Glomerular visceral epithelial cell (primary cell): ENCODE data around the gene FLT4.

Experiments used
- DNase-seq: peaks from one replicate; pipeline ENCODE4 v3.0.0-alpha.2; 2016; ENCODE audit errors: extremely low spot score

The FLT4 gene

GRCh38 chr5:180607861-180608571 is 41.4 kb downstream of the FLT4 start:
- peak; percentile 26 for DNase-seq

DNA sequence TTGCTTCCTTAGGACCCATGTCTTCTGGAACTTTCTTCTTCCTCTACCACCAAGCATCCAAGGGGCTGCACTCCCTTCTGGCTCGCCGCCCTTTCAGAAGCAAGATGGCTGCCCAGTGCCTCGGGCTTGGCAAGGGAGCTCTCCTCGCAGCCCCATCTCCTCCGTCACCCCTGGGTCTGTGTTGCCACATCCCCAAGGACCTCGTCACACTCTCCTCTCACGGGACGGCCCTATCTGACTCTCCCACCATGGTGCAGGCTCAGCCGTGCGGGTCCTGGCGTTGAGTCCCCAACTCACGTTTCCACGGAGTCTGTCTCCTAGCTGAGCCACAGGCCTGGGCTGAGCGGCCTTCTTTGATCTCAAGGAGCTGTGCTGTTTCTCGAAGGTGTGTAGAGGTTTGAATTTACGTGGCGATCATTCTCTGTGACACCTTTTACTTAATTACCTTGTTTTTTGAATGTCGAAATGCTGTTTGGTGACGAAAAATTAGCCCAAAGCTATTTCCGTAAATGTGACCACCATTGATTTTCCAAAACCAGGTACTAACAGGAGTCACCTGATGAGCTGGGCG is 43.1 kb downstream of the FLT4 start:
- DNase-seq: no peak

GRCh38 chr5:180605554-180606214 is 43.7 kb downstream of the FLT4 start:
- peak; percentile 51 for DNase-seq

- DNase-seq: no peak
These were observed 45.1 kb downstream of the FLT4 start for GRCh38 chr5:180604271-180604670.

DNA sequence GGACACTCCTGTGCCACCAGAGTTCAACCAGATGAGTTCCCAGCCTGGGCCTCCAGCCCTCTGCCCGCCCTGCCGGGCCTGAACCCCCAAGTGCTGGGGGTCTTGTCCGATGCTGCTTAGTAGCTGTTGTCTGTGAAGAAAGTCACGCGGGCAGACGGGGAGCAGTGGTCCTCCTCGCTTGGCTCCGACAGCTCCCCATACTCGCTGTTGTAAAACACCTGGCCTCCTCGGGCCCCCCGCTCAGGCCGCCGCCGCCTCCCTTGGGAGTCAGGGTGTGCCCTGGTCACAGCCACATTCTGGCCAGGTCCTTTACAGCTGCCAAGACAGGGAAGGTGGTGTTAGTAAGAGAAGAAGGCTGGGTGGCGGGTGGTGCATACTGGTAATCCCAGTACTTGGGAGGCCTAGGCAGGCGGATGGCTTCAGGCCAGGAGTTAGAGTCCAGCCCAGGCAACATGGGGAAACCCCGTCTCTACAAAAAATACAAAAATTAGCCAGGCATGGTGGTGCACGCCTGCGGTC is 46.3 kb downstream of the FLT4 start:
- no peak for DNase-seq

GRCh38 chr5:180602481-180603075 is 46.8 kb downstream of the FLT4 start:
- DNase-seq: no peak

- no peak for DNase-seq
These were observed 47.6 kb downstream of the FLT4 start for GRCh38 chr5:180601591-180602480.

GRCh38 chr5:180600554-180601041 is 48.8 kb downstream of the FLT4 start:
- DNase-seq: no peak

DNA sequence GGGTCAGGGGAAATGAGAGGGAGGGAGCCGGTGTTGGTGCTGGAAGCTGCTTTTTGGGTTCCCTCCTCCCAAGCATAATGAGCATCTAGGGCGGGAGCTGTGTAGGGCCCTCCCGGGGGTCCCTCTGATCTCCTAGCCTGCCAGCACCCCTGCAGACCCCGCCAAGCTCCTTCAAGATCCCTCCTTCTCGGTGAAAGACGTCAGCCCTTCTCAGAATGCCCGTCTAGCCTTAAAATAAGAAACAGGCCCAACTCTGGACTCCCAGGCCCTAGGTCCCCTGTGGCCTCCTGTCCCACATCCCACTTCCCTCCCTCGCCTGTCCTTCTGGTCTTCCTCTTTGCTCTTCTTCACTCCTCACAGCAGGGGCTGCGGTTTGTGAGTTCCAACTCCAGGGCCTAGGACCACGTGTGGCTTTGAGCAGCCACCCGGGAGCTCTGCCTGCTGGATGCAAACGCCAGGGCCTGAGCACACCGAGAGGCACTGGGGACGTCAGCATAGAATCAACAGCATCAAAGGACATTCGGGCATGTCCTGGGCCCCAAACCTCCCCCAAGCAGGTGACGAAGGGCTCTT is 49.3 kb downstream of the FLT4 start:
- no peak for DNase-seq

- no peak for DNase-seq
These were observed 49.8 kb downstream of the FLT4 start for GRCh38 chr5:180599590-180599914.

DNA sequence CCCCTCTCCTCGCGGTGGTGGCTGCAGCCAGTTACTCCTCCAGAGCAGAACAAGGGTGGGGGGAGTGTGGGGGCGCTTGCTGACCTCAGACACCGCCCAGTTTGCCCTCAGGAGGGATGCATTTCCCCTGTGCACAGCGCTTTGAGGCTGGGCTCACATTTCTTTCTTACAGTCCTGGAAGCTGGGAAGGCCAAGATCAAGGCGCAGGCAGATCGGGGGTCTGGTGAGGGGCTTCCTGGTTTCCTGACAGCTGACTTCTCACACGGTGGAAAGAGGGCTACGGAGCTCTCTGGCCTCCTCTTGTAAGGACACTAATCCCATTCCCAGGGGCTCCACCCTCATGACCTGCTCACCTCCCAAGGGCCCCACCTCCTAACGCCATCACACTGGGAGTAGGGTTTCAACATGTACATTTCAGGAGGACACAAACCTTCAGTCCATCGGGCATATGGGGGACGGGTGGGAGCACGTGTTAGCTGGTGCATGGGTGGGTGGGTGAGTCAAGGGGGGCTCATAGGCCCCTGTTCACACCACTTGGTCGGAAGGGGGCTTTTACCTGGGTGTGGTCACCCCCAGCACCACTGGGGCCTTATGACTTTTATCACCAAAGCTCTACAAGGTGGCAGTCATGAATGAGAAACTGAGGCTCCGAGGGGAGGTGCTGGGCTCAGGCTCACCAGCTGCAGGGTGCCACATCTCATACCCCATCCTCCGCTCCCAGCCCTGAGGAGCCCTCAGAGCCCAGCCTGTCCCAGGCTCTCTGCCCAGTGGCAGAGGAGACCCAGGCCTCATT is 50.4 kb downstream of the FLT4 start:
- no peak for DNase-seq

DNA sequence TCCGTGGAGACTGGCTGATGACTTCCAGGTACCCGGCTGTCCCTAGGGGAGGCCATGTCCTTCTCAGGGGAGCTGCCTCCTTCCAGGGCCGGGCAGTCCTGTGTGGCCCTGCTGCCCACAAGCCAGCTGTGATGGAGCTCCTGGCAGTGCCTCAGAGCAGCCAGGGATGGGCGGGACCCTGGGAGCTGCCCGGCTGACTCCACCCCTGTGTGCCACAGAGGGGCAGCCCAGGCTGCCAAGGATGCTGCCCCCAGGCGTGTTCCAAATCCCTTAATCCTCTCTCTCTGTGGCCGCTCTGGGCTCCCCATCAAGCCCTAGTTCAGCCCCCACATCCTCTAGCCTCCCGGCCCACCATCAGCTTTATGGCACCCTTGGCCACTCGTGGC is 51.1 kb downstream of the FLT4 start:
- DNase-seq: no peak

DNA sequence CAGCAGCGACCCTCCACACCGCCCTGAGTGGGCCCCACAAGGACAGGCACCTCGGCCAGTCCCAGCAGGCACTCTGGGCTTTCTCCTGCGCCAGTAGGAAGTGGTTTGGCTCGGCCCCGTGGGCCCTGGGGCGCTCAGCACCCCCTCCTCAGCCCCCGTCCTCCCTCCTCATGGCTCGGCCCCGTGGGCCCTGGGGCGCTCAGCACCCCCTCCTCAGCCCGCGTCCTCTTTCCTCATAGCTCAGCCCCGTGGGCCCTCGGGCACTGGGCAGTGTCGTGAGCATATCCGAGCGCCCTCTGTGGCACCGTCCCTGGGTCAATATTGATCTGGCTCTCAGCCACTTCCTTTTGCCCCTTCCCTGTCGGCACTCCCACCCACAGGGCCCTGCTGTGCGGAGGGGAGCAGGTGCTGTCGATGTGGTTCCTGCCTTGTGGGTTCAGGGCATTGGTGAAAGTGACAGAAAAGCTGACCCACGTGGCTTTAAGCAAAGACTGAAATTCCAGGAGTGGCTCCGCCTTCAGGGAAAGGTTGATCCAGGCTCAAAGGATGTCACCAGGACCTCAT is 52.6 kb downstream of the FLT4 start:
- no peak for DNase-seq

DNA sequence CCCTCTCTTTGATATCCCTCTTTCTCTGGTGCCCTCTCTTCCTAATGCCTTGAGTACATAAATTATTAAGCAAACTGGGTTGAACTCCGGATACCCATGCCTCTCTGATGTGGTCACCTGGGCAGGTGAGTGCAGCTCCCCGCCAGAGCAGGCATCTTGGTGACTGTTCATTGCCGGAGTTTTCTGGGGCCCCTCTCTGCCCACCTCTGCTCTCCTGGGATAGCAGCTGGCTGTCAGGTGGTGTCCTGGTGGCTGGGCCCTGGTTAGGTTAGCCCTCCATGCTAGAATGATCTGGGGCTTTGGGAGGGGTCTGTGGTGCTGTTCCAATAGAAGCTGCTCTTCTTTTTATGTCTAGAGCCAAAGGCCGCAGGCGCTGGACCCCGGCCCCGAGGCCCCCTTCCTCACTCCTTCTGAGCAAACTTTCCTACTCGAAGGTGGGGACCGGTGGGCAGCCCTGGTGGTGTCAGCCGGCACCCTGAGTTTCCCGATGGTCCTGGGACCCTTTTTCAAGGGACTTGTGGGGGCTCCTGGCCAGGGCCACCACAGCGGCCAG is 53.2 kb downstream of the FLT4 start:
- DNase-seq: no peak

DNA sequence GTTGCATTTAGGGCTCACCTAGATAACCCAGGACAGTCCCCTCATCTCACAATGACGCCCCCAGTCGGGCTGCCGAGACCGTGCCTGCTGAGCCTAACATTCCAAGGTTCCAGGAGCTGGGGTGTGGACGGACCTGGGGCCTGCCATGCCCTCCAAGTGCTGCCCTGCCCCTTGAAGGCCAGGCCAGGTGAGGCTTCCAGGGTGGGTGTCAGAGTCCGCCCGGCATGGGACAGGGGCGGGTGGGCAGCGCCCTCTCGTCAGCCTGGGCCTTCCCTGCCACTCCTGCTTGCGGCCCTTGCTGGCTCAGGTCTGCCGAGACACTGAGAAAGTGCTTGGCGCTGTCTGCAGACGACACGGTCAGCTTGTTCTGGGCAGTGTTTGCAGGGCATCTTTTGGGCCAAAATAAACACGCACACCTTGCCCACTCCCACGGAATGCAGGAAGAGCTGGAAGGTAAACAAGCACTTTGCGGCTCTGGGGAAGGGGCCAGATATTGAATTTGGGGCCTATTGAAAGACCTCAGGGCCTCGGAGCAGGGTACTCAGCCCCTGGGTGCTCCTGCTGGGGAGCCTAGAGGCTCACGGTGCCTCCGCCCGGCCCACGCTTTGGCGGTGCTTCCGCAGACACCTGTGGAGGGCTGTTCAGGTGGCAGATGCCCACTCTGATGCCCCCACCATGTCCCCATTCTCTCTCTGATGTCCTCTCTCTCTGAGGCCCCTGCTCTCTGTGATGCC is 53.9 kb downstream of the FLT4 start:
- DNase-seq: no peak

GRCh38 chr5:180595046-180595379 is 54.4 kb downstream of the FLT4 start:
- no peak for DNase-seq

GRCh38 chr5:180594311-180595045 is 54.9 kb downstream of the FLT4 start:
- DNase-seq: no peak

DNA sequence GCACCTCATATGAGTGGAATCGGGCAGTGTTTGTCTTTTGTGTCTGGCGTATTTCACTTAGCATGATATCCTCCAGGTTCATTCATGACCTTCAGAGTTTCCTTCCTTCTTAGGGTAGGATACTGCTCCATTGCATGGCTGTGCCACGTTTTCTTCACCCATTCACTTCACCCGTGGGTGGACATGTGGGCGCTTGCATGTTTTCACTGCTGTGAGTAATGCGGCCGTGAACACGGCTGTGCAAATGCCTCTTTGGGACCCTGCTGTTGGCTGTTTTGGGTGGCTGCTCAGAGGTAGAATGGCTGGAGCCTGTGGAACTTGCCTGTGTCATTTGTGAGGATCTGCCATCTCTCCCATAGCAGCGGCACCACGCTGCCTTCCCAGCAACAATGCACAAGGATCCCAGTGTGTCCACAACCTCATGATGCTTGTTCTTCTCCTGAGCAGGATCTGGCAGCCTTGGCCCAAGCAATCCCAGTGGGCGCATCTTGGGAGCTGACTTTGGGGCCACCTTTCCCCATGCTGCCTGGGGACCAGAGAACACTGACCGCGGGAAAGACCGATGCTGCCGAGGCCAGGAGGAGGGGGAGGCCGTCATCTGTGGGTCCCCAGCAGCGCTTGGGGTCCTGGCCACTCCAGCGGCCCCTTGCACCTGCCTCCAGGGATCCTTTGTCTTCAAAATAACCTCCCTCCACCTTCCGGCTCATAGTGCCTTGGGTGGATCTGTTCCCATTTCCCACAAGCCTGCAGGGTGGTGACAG is 55.8 kb downstream of the FLT4 start:
- DNase-seq: no peak
